Left renal pelvis (tissue), 4 donors: ENCODE measurements around the gene HYDIN. TPM values are rescaled to one million over a fixed set of nuclear protein-coding genes. Genes with fewer than 3 reads are reported as not detected.
"Not testable (repeated sequence)": the region's sequence is repeated elsewhere in the genome, so short reads cannot be mapped to it uniquely, and the experiment has no call there.

ENCODE experiments used
- DNase-seq, 4 donors: peaks; one replicate each; pipeline ENCODE4 v3.0.0-alpha.2; 2013; ENCODE audit warnings: low read depth in 4 of 4, low spot score in 3 of 4
- polyA plus RNA-seq, 4 donors: library from polyadenylated mRNA; unstranded; fragments of 120-200 nt; gene quantifications; one replicate each; pipeline ENCODE4 v1.2.1, GENCODE V29; 2013; ENCODE audit not compliant: insufficient read length in 4 of 4

HYDIN gene
- polyA plus RNA-seq, 4 donors, result 3.8 to 16.9 (median 11.8) TPM

DNA sequence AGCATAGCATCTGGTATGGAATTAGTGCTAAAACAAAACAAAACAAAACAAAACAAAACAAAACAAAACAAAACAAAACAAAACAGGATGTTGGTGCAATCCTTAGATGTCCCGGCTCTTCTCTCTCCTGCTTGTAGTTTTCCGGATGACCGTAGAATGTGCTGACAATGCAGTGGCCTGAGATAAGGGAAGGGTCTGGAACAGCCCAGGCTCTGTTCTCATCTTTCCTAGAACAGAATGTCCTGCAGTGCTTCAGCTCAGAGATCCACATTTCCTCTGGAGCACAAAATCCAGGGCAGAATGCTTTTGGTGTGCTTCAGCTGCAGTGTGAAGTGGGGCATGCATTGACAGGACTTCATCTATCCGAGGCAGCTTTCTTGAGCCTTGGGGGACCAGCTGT is 345.9 kb downstream of the HYDIN start:
- DNase-seq, result not testable (repeated sequence)

DNA sequence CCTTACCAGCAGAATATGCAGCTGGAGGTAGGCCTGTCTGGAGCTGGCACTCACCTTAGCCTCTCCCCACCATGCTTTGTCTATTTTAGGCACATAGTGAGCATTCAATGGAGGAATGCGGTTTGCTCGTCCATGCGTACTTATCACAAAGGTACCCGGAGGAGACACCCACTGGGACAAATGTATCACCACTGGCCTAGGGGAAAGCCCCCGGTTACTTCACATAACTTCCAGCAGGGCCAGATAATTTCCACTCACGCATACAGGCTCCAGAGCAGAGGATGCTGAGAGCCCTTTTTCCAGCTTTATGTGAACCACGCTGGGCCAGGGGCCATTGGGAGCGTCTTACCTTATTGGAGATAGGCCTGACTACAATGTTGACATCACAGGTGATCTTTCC is 348.2 kb downstream of the HYDIN start:
- not testable (repeated sequence) for DNase-seq

DNA sequence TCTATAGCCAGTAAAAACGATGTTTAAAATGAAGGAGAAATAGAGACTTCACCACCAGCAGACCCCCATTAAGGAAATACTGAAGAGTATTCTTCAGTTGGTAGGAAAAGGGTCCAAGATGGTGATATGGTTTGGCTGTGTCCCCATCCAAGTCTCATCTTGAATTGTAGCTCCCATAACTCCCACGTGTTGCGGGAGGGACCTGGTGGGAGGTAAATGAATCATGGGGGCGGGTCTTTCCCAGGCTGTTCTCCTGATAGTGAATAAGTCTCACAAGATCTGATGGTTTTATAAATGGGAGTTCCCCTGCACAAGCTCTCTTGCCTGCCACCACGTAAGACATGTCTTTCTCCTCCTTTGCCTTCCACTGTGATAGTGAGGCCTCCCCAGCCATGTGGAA is 352.6 kb downstream of the HYDIN start:
- not testable (repeated sequence) for DNase-seq

DNA sequence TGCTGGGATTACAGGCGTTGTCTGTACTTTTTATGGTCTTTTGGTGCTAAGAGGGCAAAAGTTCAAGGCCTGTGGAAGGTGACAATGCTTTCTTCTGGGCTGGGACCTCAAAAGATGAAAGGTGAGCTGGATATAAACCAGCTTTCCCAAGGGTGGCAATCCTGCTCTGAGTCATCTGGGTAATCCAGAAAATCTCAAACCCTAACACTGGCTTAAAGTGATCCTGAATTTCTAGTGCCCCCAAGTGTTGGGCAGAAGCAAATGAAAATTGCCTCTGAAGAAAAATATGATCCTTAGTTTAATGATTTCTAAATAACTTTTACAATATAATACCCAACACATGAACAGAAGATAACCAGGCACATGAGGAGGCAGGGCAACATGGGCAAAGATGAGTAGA is 354.1 kb downstream of the HYDIN start:
- not testable (repeated sequence) for DNase-seq

DNA sequence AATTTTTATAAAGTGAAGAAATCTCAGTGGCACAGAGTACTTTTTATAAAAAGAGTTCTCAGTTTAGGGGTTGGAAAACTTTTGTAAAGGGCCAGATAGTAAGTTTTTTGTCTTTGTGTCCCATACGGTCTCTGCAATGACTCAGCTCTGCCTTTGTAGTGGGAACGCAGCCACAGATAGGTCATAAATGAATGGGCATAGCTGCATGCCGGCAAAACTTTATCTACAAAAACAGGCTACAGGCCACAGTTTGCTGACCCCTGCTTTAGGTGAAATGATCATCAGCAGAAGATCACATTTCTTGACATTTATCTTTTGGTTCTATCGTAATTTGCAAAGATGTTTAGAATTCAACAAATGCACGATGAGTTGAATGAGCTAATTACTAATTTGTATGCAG is 365.8 kb downstream of the HYDIN start:
- not testable (repeated sequence) for DNase-seq

DNA sequence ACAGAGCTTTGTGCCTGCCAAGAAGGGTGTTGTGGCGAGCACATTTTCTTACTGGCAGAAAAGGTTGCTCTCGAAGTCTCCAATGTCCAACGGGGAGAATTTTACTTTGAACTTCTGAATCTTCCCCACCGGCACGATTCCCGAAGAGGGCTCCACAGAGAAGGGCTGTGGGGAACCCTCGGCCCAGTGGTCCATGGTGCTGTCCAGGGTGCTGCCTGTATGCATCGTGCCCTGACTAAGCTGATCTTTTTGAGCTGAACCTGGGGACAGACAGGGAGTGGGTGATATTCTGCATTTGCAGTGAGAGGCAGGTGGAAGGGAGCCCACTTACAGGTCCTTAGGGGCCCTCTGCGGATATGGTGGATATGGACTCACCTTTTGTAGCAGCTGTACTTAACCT is 368.5 kb downstream of the HYDIN start:
- DNase-seq, result peak in 1 of 4 donors; percentile 0

DNA sequence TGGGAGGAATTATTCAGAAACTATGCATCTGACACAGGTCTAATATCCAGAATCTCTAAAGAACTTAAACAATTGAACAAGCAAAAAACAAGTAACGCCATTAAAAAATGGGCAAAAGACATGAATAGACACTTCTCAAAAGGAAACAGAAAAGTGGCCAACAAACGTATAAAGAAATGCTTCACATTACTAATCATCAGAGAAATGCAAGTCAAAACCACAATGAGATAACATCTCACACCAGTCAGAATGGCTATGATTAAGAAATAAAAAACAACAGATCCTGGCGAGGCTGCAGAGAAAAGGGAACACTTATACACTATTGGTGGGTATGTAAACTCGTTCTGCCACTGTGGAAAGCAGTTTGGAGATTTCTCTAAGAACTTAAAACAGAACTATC is 379.2 kb downstream of the HYDIN start:
- not testable (repeated sequence) for DNase-seq

DNA sequence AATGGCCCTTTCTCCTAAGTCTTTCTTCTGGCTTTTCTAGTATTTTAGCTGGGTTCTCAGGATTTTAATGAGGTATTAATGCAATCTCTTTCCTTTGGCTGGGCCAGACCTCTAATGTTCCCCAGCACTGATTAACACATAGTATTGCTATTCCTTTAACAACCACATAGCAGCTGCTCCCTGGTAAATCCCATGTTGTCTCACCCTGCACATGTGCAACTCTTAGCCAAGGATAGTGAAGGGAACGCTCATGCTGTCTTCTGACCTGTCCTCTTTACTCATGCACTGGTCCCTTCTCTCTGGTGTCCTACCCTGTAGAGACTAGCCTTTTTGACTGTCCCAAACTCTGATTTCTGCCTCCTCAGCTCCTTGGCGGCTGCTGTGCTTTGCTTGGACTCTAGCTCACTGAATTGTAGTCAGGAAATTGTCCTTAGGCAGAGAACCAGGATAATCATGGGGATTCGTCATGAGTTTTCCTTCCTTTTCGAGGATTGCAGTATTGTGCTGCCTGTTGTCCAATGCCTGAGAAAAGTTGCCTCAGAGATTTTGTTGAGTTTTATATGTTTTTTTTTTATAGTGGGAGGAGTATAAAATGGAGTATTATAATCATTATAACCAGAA is 406.9 kb downstream of the HYDIN start:
- not testable (repeated sequence) for DNase-seq

DNA sequence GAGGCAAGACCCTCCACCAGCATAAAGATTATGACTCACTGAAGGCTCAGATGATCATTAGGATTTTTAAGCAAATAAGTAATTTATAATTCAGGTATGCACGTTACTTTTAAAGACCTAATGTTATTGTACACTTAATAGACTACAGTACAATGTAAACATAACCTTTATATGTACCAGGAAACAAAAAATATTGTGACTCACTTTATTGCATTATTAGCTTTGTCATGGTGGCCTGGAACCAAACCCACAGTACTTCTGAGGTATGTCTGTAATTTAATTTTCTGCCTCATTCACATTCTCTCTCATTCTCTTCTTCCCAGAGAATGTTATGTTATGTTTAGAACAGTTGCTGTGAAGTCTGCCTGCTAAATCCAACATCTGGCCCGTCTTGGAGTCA is 407.8 kb downstream of the HYDIN start:
- not testable (repeated sequence) for DNase-seq

DNA sequence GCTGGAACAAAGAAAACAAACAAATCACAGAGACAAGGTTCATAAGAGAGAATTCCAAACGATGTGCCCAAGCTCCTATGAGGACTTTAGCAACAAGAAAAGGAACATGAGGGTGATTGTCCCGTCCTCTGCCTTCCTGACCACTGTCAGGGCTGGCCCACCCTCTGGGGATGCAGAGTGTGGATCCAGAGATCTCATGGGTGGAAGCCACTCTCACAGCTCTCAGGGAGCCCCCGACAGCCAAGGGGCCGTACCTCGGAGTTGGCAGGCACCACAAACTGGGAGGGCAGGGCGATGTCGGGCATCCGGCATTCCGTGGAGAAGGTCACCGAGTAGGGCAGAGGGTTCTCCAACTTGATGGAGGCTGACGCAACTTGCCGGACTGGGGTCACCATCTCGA is 412.4 kb downstream of the HYDIN start:
- DNase-seq, result not testable (repeated sequence)

DNA sequence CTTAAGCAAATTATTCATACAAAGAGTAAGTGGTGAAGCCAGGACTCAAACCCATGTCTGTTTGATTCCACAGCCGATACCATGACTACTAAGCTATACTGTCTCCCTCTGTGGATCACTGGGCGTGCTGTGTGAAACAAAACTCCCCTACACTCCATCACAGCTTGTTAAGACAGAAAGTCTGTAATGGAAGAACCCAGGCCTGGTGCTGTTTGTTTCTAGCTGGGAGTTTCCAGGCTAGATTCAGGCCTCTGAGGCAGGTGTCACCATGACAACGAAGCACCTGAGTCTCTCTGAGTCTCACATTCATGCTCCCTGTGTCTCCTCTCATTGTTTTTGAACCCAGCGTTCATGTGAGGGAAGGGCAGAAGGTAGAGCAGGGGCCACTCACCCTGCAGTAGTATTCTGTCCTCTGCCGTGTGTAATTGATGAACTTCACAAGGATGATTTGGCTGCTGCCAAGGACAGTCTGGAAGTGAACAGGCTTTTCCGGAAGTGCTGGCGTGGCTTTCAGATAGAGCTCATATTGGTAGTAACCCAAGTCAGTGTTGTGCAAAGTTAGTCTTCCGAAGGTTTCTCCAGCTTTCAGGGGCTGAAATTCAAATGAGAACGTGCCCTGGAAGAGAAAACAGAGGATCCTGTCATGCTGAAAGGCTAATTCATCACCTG is 421.0 kb downstream of the HYDIN start:
- no peak for DNase-seq

DNA sequence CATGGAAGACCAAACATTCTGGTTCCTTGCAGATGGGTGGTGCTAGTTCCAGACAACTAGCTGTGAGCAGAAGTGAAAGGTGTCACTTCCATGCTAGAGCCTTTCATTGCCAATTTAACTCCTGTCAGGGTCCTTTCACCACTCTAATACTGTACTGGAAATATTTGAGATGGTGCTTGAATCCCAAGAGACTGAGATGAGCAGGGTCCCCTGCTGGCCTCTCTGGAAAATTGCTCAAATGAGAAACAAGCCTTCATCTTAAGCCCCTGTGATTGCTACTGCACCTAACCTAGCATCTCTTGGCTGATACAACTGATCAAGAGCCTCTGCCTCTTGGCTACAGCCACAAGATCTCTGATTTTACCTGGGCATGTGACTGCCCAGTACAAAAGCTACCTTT is 422.2 kb downstream of the HYDIN start:
- no peak for DNase-seq

DNA sequence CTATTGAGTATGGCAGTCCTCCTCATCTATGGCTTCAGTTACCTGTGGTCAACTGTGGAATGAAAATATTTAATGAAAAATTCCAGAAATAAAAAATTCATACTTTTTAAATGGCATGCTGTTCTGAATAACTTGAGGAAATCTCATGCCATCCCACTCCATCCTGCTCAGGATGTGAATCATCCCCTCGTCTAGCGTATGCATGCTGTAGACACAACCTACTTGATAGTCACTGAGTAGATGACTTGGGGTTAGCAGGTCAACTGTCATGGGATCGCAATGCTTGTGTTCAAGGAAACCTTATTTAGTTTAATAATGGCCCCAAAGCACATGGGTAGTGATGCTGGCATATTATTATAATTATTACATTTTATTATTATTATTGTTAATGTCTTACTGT is 424.7 kb downstream of the HYDIN start:
- no peak for DNase-seq

DNA sequence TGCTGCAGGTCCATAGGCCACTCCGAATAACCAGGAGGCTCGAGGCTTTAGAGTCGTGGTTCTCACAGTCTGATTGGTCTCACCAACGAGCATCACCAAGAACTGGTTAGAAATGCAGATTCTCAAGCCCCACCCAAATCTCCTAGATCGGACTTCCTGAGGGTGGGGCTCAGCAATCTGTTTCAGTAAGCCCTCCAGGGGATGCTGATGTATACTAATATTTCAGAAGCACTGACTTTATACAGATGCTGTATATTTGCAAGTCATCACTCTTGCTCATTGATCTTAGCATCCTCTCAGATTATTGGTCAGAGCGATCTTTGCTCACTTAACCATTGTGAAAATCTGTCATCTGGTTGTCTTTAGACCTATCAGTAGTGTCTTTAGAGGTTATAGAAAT is 425.1 kb downstream of the HYDIN start:
- DNase-seq, result no peak

DNA sequence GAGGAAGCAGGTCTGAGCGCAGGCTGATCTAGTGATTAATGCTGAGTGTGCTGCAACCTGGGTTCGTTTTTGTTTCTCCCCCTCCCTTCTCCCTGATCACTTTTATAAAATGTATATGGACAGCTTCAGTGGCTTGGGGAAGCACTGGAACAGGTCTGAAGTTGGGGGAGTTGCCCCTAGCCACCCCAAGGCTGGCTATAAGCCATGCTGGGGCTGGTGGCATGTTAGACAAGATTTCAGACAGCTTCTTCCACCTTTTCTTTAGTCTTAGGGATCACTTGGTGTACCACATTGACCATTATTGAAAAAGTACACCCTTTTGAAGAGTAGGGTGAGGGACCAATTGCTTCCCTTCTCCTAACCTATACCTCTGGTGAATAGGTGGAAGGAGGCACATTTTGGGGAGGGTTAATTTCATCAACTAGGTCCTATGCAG is 425.8 kb downstream of the HYDIN start:
- no peak for DNase-seq

DNA sequence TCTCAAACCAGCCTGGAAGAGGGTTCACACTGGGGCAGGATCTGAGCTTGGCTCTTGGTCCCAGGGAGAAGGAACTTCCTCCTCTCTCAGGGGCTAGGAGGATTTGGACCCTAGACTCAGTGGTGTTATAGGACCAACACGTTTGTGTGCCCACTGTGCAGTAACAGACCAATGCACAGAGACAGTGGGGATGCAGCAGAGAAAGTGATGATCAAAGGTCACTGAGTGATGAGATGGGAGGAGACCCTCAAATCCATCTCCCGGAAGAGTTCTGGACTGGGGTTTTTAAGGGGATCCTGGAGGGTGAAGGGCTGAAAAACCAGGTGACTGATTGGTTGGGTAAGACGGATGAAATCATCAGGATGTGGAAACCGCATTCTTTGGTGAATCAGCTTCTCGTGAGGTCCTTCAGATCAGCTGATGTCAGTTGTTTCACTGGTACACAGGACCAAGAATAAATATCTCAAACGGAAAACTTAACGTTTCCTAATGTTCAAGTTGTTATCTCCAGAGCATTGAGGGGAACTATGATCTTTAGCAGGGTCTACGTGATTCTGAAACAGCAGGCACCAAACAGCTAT is 426.3 kb downstream of the HYDIN start:
- no peak for DNase-seq

DNA sequence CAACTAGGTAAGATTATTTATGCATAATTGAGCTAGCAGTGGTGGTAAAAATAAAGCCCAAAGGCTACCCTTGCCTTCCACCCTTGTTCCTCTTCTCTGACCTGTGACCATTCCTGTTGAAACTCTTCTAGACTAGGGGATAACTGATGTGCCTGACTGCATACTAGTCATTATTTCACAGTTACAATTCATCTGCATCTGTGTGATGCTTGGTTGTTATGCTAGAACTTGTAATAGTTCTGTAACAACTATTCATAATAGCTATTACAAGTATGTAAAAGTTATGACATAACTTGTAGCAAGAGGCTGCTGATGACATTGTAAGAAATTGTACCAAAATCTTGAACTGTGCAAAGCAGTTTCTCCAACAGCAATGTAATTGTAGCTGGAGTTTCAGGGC is 427.2 kb downstream of the HYDIN start:
- no peak for DNase-seq

DNA sequence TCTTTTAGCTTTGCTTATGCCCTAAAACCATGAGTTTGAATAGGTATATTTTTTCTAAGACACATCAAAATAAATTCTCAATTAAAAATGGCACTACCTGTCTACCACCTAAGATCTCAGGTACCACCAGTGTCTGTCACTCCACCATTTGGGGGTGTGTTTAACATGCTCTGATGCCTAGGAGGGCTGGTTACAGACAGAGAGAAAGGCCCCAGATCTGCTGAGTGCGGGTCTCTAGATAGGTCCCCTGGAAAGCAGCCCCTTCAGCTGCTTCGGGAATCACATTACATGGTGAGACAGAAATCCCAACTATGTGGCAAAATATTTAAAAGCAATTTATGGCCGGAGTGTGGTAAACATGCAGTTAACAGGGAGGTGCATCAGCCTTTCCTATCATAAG is 428.9 kb downstream of the HYDIN start:
- DNase-seq, result no peak

DNA sequence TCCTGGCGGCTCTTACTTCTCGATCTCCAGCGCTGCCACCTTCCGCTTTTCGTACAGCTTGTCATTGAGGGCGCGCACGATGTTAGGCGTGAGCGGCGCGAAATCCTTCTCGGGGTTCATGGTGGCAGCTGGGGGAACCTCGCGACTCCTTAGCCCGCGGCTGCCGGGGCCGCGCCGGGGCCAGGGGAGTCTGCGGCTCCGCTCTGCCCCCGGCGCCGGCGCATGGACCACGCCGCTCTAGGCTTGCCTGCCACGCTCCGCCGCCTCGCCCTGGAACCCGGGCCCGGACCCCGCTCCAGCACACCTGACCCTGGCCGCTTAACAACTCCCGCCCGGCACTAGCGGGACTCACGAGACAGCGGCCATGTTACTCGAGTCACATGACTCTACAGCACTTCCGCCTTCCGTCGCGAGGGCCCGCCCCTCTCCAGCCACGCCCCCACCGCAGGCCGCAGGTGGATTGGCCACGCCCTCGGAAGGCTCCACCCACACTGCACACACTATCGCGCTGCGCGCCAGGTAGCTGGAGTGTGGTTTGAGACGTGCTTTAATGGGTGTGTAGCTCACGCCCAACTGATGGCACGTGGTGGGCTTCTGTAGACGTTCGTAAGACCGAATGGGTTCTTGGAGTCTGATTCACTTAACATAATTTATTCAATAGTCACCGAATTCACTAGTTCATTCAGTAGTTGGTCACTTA is 429.6 kb downstream of the HYDIN start, which contains the start of gene VAC14:
TSS of gene VAC14 (minus strand) at position 378 of the 700 bp plus-strand sequence. CDS start at position 120, 258 bp downstream.
- DNase-seq, result peak; percentile 68 to 79 (median 76)

DNA sequence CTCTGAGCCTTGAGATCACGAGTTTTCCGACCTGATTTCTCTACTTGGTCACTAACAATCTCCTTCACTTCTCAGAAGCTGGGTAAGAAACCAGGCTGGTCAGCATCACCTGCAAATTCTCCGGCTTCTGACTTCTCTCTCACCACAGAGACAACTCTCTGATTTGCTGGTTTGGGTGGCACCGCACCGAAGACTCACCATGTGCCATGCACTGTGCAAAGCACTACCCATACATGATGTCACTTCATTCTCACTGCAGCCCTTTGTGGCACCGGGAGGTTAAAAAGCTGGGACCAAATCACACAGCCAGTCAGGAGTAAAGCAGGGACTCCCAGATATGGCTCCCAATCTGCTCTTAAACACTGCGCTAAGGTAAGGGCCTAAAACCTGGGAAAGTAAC is 430.2 kb downstream of the HYDIN start:
- DNase-seq, result no peak

DNA sequence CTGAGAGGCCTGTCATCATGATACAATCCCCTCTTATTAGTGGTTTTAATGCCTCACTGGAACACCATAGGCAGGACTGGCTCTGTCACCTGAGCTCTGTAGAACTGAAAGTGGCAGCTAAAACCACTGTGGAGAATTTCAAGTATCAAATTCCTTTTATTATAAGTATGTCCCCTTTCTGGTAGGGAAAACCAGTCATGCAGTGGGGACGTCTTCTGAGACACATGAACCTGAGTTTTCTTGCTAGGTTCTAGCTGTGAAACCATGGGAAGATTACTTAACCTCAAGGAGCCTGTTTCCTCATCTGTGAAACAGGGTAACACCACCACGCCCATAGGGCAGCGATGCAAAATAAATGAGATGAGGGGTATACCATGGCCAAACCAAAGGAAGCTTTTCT is 434.2 kb downstream of the HYDIN start:
- DNase-seq, result no peak
